ENCODE measurements around the gene IQSEC1.

IQSEC1 gene

DNA sequence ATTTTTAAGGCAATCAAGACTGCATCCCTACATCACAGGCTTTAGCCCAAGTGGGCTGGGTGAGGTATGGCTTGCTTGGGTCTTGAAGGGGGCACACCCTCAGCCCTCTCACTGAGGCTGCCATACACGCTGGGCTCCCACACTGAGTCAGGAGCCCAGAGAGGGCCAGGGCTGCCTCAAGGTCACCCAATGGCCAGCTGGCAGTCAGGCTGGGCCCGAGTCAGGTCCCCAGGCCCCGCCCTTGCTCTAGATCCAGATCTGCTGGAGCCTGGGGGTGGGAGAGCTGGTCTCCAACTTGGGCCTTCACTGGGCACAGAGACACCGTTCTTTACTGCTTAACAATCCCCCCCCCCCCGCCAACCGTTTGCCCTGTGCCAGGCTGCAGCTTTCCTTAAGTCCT is 88.1 kb downstream of the IQSEC1 start:
- DNase-seq (ENCODE audit: low read depth in 2 of 2), result no peak

DNA sequence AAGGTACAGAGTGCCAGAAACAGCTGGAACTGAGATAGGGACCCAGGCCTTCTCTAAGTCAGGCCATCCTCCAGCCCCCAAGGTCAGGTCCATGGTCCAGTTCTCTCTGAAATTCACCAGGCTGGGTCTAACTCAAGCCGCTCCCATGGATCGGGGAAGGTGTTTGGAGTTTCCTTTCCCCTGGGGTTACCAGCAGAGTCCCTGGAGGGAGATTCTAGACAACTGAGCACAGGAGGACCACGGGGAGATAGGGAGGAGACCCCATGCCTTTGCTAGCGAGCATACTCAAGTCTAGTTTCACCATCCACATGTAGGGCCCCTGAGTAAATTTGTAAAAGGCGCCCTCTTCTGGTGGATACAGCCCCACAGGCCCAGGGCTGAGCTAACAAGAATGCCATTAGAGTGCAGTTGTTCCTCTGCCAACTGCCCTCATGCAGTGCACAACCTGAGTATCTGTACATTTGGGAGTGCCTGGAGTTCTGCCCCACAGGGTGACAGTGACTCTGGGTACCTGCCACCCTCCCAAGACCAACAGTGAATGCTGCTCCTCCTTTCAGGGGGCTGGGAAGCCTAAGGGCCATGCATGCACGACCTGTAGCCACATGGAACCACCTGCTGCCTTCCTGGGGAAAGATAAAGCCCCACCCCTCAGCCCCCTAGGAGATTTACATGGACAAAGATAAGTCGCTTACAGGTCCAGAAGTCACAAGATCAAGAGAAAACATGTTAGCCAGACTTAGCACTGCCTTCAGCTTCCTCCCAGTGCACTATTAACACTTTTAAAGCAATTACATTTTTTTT is 89.0 kb downstream of the IQSEC1 start:
- peak; percentile 44 to 57 for DNase-seq (ENCODE audit: low read depth in 2 of 2)

DNA sequence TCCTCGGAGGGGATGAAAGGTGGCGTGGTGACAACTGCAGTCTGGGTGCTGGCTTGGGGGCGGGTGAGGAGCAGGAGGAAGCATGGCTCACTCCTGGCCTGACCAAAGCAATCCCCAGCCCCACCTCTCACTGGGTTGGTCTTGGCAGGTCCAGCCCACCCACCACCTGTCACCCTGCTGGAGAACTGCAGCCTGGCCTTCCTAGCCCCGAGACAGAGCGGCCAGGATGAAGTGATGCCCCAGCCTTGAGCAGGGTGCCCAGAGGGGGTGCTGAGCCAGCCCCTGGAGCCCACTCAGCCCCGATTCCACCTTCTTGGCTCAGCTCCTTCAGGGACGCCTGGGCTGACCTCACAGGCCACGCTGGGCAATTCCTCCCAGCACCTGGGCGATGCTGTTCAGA is 89.9 kb downstream of the IQSEC1 start:
- no peak for DNase-seq (ENCODE audit: low read depth in 2 of 2)

DNA sequence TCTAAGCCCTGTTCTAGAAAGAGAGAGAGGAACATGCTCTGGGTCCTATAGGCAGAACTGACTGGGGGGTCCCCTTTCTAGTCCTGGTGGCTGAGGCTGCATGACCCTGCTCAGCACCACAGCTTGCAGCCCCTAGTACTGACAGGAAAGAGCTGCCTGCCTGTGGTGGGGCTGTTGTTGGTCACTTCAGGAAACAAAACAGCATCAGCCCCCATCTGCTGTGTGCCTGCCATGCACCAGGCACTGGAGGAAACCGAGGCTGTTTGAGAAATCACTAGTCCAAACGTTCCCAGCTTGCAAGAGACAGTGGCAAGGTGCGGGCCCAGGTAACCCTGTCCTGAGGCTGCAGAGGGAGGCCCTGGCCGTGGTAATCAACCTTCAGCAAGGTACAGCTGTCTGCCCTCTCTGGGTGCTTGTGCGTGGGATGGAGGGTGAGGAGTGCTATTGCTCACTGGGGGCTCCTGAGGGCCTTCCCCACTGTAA is 90.6 kb downstream of the IQSEC1 start:
- no peak for DNase-seq (ENCODE audit: low read depth in 2 of 2)

DNA sequence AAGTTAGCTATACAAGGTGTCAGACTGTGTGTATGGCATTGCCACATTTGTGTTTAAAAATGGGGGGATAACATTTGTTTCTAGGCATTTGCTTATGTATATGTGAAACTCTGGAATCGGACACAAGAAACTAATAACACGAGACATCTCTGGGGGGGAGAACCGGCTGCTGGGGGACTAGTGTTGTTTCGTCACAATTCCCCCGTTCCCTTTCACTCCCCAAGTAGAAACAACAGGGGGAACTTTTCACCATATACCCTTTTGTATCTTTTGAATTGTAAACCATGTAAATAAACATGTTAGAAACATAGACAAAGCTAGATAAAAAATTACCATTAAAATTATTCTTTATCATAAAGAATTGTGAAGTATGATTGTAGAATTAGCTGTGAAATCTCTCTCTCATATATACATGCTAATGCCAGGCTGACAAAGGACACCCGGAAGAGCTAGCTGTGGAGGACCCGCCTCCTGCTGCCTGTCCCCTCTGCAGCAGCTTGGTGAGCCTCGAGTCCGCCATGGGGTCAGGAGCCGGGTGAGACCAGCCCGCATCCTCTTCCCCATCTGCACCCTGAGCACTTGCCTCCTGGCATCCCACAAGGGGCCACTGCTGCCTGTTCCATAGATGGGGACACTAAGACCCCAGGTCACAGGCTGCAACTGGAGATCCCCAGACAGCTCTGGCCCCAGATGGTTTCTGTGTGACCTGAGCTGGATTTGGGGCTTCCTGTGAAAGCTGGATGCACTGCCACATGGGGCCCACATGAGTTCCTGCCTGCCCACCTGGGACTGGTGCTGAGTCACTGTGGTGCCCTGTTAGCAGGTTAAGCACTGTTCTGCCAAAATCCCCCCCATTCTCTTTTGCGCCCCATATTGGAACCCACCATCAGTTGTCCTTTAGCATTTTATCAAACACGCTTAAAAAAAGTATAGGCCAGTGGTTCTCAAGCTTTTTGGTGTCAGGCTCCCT is 91.6 kb downstream of the IQSEC1 start:
- DNase-seq (ENCODE audit: low read depth in 2 of 2), result no peak

DNA sequence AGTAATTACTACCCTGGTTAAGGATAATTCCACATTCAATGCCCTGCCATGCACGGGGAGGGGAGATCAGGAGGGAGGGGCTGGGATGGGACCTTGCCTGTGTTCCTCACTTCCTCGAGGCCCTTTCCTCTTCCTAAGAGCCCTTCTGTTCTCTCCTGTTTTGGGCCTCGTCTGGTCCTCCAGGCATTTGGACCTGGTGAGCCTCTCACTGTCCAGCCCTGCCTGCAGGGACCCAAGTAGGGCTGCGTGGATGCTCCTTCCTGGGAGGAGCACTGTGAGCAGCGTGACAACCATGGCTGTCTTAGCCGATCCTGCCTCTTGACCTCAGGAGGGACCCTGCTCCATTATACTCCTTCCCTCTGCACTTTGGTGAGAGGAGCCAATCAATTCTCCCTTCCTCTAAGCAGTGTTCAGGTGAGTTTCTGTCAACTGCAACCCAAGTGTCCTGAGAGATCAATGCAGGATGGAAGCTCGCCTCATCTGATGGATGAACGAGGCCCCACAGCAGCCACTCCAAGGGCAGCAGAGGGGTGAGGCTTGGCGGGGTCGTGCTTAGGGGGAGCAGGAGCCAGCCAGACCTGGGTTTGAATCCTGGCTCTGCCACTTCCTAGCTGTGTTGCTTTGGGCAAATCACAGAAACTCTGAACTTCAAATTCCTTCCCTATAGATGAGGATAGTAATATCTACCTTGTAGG is 92.5 kb downstream of the IQSEC1 start:
- DNase-seq (ENCODE audit: low read depth in 2 of 2), result no peak

DNA sequence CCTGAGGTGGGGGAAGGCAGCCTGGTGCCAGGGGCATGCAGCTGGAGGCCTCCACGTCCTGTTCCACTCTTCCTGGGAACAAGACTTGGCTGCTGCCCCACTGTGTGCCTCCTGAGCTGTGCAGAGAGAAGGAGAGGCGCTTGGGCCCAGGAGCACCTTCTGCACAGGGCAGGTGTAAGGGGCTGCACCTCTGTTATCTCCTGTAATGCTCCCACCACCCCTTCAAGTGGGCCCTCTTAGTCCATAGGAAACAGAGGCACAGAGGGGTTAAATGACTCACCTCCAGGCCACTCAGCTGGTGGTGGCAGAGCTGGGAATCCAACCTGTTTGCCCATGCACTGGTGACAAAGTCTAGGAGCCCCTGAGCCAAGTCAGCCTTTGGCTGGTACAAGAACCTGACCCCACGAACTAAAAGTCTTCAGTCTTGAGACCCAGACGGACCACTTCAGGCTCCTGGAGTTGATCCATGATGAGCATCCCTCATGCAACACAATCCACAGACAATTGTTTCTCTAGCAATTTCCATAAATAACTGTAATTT is 93.2 kb downstream of the IQSEC1 start:
- DNase-seq (ENCODE audit: low read depth in 2 of 2), result no peak

DNA sequence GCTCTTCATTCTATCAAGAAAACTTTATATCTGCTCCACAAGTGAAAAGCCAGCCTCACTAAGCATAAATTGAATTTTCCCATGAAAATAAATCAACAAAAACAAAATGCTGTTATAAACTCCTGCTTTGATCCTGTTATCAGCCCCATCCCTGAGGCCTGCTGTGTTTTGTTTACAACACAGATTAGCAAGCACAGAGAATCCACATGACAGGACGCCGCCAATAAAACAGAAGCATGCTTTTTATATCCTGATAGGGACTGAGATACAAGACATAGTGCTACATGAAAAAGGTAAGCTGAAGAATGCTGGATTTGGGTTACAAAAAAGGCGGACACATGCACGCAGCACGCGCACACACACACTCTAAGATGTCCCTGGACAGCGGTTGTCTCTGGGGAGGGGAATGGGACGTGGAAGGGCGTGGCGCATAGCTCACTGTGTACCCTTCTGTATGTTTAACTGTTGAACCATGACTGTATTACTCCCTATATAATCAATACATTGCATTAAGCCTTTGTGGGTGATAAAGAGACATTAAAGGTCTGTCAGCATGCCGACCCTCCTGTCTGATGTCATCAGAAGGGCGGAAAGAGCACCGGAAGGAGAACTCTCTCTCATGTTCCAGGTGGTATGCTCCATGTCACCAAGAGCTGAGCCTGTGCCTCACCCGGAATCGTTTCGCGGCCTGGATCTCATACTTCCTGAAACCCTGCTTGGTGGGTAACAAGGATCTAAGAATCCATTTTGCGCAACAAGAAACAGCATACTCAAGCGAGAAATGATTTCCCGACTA is 93.9 kb downstream of the IQSEC1 start:
- no peak for DNase-seq (ENCODE audit: low read depth in 2 of 2)

DNA sequence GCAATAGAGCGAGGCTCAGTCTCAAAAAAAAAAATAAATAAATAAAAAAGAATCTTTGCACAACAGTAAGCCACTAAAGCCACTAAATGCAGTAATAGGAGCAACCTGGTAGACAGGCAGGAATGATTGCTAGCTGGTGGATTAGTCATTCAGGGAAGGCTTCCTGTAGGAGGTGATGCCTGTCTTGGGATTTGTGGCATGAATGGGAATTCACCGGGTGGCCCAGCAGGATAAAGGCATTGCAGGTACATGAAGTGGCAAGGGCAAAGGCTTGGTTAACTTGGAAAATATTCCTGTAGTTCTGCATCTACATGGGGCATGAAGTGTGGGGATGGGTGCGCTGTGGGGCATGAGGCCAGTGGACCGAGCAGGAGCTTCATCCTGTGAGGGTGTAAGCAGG is 94.5 kb downstream of the IQSEC1 start:
- DNase-seq (ENCODE audit: low read depth in 2 of 2), result no peak

DNA sequence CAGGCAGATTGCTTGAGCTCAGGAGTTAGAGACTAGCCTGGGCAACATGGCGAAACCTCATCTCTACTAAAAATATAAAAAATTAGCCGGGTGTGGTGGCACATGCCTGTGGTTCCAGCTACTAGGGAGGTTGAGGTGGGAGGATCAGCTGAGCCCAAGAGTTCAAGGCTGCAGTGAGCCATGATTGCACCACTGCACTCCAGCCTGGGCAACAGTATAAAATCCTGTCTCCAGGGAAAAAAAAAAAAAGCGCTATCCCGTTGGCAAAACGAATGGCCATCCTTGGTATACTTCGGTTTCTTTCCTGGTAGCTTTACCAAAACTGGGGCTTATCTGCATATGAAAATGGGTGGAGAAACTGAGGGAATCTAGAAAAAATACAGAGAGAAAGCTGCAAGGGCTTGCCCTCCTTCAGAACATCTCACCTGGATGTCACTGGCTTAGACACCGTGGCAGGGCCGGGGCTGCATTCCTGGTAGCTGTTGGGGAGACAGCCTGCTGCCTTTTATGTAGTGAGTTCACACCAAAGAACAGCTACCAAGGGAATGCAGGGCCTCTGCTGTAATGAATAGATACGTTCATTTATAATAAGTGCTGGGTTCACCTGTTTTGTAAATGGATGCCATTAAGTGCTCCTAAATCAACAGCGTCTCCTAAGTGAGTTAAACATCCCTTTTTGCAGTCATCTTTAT is 96.0 kb downstream of the IQSEC1 start:
- no peak for DNase-seq (ENCODE audit: low read depth in 2 of 2)

DNA sequence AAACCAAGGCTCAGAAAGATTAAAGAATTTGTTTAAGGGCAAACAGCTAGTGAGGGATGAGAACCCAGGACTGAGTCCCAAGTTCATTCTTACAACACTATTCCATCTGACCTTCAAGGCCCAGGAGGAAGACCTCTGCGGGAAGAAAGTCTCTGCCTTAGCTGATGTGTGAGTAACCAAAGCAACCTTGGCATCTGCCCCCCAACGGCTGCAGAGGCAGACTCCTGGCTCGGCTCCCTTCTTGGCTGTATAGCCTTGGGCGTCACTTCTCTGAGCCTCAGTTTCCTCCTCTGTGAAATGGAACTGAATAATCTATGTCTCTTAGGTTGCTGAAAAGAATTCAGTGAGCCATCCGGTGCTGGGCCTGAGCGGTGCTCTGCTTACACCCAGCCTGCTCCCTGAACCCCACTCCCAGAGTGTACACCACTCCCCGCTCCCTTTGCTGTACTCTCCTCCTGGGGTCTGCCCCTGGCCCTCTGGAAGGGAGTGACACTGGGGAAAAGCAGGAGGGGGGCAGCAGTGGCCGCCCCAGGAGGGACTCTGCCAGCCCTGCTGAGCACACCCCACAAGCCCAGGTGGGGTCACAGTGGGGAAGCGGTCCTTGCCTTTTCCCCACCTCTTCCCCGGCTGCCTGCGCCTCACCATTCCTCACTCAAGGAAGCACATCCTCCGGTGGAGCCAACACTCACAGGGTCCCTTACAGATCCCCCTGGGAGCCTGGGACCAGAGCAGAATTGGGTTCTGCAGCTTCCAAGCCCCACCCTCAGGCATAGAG is 97.3 kb downstream of the IQSEC1 start:
- no peak for DNase-seq (ENCODE audit: low read depth in 2 of 2)

DNA sequence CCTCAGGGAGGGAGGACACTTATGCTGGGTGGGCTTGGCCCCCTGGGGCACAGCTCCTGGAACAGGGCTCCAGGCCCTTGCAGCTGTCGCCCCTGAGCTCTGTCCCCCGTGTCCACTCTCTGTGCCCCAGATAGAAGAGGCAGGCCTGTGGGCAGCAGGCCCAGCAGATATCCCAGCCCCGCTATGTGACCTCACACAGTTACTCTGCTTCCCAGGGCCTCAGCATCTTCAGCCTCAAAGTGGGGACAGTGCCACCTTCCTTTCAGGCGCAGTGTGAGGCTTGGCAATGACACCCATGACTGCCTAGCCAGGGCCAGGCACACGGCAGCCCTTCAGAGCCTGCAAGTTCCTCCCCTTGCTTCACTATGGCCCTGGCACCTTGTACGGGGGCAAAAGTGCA is 98.4 kb downstream of the IQSEC1 start:
- DNase-seq (ENCODE audit: low read depth in 2 of 2), result no peak

DNA sequence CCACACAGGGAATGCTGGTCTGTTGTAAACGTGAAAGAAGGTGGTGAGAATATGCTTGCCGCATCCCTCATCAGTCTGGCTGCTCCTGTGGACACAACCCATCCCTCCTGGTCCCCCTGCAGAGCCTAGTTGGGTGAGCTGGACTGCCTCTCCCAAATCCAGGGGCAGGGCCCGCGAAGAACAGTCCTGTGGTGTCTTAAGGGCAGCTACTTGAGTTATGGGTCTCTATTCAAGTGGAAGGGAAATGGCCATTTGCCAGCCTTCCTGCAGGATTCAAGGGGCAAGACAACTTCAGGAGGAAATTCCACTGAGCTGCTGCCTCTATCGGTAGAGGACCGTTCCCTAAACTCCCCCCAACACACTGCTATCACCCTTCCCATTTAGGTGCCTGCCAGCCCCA is 98.9 kb downstream of the IQSEC1 start:
- no peak for DNase-seq (ENCODE audit: low read depth in 2 of 2)

DNA sequence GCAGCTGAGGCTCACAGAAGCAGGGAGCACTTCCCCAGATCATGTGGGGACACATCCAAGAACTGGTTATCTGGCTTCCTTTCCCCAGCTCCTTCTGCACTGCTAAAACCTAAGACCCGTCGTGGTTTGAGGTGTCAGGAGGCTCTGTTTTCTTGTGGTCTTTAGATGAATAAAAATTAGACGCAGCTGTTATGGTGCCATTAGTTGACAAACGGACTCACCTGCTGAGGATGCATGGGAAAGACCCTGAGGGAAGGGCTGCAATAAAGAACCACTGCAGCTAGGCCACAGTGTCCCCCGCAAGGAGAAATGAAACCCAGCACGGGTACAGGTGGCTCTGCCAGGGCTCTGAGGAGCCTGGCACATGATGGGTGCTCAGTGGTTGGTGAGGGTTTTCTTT is 99.4 kb downstream of the IQSEC1 start:
- DNase-seq (ENCODE audit: low read depth in 2 of 2), result no peak

DNA sequence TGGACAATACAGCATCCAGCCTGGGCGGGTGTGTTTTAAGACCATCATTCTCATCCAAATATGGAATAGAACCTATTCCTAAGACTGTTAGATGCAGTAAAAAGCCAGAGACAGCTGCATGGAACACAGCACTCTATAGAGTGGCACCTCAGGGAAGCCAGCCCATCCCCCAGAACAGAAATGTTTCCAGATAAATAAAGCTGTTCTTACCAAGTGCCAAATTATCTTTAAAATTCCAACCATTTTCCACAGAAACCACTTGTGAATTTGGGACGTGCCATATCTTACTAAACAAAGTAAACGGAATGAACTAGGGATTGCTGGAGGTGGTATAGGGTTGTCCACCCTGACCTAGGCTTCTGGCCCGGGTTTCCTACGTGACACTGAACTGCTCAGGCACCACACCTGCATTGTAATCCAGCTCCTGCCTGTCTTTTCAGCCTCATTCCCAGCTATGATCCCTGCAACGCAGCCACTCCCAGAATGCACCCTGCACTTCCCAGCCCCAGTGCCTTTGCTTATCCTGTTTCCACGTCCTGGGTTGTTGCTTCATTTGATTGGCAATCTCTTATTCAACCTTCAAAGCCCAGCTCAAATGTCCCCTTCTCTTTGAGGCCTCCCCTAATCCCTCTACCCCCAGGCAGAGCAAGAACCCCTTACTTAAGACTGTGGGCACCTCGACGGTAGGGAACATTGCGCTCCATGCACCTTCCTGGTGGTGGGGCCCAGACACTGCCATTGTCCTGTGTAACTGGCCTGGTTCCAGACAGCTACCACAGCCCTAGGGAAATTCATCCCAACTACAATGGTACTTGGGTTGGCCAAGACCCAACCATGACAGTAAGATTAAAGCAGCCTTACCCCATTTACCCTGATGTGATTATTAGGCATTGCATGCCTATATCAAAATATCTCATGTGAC is 100.2 kb downstream of the IQSEC1 start:
- no peak for DNase-seq (ENCODE audit: low read depth in 2 of 2)

DNA sequence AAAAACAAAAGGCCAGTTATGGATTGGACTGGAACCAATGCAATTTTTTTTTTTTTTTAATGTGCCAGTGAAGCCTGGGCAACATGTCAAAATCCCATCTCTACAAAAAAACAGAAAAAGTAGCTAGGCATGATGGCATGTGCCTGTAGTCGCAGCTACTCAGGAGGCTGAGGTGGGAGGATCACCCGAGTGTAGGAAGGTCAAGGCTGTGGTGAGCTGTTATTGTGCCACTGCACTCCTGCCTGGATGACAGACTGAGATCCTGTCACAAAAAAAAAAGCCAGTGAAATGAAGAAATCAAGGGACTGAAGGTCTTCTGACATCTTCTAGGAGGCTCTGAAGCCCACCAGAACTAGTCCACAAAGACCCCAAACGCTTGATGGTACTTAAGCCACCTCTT is 101.2 kb downstream of the IQSEC1 start:
- no peak for DNase-seq (ENCODE audit: low read depth in 2 of 2)

DNA sequence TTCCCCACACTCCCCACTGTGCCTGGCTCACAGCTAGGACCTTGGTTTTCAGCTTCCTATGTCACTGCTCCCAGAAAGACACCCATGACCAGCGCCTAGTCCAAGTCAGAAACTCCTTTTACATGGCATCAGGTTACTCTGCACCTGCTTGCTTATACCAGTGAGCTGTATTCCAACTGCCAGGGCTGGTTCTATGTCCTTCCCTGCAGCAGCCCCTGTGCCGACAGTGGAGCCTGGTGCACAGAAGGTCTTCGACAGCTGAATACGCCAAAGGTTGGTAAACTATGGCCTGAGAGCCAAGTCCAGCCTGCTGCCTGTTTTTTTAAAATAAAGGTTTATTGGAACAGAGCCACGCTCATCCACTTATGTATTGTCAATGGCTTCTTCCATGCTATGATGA is 102.5 kb downstream of the IQSEC1 start:
- DNase-seq (ENCODE audit: low read depth in 2 of 2), result no peak

DNA sequence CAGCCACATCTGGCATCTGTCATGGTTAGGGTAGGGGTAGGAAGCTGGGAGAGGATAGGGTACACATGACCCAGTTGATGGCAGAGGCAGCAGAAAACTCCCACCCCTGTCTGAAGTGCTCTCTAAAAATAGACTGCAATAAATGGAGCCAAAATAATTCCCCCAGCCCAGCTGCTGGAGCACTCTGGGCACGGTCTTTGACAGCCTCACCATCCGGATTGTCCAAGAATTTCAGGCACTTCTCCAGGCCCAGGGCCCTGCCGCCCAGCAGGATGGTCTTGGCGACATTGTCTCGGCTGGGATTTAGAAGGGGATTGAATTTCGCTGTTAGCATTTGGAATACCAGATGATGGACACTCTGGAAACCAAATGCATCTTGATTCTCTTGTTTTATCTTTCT is 103.7 kb downstream of the IQSEC1 start:
- DNase-seq (ENCODE audit: low read depth in 2 of 2), result no peak

DNA sequence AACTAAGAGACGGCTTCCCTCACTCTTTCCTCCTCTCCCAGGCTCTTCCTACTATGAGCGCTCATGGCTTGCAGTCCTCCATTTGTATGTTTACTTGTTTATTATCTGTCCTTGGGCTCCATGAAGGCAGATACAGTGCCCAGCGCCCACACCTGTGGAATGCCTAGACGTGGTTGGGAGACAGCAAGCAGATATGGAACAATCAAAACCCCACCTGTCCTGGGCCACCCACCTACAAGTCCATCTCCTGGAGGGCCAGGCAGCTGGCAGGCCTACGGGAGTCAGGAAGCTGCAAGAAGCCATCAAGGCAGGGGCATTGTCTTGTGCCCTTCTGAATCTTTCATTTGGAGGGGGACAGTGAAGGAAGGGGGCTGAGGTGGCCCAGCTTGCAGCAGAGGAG is 104.7 kb downstream of the IQSEC1 start:
- no peak for DNase-seq (ENCODE audit: low read depth in 2 of 2)

All from stimulated activated CD4-positive, alpha-beta T cell treated with anti-CD3 and anti-CD28 coated beads, Interleukin-12 subunit alpha, Interleukin-12 subunit beta, amount 100 ng/mL, for 24 hours (primary cell).